Hindlimb muscle (tissue), 1 donor: ENCODE data around the gene PSMF1. TPM values are rescaled to one million over a fixed set of nuclear protein-coding genes. Genes with fewer than 3 reads are reported as not detected.
A peak's percentile ranks its signal among the peaks of the same experiment; 100 is the strongest.

Source experiments
- DNase-seq: peaks from one replicate; pipeline ENCODE4 v3.0.0-alpha.2; 2013
- polyA plus RNA-seq: library from polyadenylated mRNA; unstranded; fragments of 120-200 nt; gene quantifications from one replicate; pipeline ENCODE4 v1.2.1, GENCODE V29; 2013; ENCODE audit not compliant: insufficient read length

PSMF1 gene
- 116 TPM for polyA plus RNA-seq

DNA sequence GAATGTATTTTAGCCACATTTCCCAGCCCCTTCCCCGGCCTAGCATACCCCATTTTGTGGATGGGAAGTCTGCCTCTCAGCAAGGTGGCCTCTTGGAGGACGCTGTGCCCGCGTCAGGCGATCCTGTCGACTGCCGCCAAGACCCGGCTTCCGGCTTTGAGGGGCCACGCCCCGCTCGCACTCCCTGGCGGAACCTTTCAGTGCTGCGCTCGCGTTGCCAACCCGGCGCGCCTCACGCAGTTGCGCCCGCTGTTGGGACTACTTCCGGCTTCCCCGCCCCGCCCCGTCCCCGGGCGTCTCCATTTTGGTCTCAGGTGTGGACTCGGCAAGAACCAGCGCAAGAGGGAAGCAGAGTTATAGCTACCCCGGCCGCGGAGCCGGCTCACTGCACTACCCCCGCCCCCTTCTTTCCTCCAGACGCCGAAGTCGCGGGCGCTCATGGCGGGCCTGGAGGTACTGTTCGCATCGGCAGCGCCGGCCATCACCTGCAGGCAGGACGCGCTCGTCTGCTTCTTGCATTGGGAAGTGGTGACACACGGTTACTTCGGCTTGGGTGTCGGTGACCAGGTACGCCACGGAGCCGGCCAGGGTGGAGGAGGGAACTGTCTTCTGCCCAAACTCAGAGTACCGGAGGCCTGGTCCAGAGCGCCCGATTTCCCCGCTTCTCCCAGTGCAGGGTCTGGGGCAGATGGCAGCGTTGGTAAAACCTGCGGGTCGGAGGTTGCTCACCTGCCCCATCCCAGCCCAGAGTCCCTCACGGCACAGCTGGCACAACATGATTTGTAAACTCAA, at the start of gene PSMF1:
TSS of gene PSMF1 (plus strand) at position 267 of the 792 bp plus-strand sequence. CDS start at position 439, 172 bp downstream.
- DNase-seq: peak; percentile 95

DNA sequence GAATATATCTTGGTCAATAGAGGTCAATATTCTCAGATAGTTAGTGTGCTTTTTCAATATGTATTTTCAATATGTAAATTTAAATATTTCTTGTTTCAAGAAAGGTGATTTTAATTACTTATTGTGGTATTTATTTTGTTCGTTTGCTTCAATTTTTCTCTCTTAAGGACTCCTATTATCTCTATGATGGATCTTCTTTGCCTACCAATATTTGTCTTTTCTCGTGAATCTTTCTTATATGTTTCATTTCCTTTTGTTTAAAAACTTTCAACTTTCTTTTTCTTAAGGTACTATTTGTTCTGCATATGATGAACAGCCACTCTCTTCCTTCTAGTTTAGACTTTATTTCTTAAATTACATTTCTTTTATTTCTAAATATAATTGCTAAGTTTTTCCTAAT, 46.1 kb upstream of the PSMF1 start:
- DNase-seq: no peak

DNA sequence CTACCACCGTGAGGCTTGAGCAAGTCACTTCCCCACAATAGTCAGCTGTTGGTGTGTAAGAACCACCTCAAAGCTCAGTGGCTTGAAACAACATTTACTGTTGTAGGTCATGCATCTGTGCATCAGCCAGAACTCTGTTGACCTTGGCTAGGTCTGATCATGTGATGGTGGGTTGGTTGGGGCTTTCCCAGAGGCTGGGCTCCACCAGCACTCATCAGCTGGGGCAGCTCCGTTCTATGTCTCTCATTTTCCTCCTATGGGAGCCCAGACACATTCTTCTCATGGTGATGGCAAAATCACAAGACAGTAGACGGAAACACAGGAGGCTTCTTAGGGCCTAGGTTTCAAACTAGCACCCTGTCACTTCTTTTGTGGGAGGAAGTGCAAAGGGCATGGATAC, 42.8 kb upstream of the PSMF1 start:
- no peak for DNase-seq

DNA sequence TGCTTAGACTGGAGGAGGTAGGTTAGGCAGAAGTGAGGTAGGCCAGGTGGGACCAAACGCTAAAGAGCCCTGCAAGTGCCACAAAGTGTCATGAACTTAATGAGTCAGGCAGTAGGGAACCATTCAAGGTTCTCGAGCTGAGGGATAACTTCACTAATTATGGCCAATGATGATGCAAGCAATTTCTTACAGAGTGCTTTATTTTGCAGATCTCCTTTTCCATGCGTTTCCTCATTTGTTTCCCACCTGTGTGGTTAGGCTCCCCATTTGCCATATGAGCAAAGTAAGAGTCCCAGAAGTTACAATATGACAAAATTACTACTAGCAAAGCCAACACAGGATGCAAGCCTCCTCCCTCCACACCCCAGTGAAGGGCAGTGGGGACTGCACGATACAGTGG, 36.5 kb upstream of the PSMF1 start:
- DNase-seq: no peak

DNA sequence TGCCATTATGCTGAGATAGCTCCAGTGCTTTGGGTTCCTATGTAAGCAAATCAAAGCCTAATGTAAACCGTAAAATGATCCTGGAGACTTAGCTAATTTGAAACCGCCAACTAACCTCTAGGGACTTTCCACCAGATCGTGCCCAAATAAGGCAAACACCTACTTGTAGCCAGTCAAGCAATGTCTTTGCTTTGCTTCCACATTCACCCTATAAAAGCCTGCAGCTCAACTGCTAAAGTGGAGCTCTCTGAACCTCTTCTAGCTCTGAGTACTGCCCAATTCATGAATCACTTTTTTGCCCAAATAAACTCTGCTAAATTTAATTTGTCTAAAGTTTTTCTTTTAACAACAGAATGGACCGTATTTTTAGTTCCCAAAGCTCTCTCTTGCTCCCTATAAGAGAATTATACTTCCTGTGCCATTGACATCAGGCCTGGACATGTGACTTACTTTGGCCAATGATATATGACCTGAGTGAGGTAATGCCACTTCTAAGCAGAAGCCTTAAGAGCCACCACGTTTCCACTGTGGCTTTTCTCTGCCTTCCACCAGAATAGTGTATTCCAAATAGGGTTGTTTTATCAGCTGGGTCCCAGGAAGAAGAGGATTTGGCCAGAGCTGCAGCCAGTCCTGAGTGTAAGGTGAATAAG, 34.8 kb upstream of the PSMF1 start:
- DNase-seq: no peak

DNA sequence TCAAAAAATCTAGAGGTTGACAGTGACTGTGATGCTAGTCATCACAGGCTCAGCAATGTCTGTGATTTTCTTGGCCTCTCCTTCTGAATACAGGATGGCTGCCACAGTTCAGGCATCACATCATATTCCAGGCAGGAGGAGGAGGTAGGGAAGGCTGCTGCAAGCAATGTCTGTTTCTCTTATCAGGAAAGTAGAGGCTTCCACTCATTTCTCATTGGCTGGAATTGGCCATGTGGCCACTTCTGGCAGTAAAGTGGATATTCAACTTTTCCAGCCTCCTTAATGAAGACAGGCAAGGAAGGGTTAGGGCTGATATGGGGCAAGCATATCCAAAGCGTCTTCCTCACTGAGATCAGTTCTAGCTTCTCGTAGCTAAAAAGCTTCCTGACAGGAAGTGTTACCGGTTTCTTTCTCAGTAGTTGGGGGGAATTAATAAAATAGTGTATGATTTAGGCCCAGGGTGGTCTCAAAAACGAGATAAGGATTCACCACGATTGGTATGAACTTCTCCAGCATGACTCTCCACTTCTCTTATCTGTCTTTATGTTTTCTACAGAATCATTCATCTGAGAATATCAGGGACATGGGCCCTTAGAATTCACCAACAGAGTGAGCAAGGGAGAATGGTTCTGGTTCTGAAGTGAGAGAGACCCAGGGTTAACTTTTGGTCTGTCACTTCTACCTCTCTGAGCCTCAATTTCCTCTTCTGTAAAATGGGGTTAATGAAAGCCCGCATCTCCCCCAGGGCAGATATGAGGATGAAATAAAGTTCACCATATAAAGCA, 32.7 kb upstream of the PSMF1 start:
- DNase-seq: no peak

- no peak for DNase-seq
Observed at GRCh38 chr20:1086277-1087213, 31.9 kb upstream of the PSMF1 start.

GRCh38 chr20:1087311-1087905, 31.0 kb upstream of the PSMF1 start:
- DNase-seq: no peak

DNA sequence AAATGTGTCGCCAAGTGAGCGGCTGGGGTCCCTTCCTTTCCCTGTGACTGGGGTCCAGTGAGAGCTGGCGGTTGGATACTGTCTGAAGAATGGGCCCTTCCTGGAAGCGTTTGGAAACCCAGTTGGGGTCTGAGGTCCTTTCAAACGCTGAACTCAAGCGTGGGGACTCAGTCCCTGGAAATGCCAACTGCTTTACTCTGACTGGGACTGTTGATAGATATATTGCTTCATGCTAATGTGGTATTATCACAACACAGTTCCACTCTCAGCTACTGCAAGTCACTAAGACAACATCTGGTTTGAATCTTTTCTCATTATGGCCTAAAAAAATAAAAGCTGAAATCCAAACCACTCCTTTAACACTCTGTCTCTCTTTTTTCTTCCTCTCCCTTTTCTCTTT, 23.7 kb upstream of the PSMF1 start:
- no peak for DNase-seq

GRCh38 chr20:1101533-1101932, 16.9 kb upstream of the PSMF1 start:
- DNase-seq: no peak

- DNase-seq: no peak
Observed at GRCh38 chr20:1102016-1102415, 16.4 kb upstream of the PSMF1 start.

DNA sequence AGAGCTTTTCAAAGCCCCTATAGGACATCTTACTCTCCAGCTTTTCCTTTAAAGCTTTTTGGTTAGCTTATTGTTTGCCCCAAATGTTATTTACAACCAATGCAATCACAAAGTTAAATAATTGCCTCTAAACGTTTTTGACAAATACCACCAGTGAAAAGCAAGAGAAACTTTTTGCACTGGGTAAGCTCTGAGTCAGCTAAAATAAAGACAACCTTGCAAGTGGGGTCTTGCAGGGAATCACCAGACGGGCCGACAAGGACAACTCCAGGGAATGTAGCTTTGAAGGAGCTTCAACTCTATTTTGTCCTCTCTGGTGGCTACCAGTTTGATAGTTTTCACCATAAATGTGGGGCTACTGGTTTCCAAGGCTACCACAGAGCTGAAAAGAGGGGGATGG, 14.7 kb upstream of the PSMF1 start:
- no peak for DNase-seq

DNA sequence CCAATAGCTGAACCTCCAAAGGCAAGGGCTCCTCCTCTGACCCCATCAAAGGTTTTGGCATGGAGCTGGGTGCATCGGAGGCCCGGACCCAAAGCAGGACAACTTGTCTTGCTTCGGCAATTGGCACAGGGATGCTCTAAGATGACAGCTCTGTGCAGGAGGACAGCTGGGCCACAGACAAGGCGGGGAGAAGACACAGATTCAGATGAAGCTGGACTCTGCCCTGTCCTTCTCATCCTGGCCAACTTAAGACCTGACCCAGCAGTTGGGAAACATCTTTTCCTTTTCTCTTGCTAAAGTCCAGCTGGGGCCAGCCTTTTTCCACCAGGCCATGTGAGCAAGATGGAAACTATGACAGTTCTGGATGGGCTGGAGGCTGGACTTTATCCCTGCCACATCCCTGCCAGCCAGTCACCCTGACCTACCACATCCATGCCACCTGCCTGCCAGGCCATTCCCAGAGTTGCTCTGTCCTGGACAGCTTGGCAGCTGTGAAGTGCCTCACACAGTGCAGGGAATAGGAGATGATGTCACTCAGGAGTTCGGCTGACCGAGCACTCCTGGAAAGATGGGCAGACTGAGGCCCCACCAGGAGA, 12.7 kb upstream of the PSMF1 start:
- DNase-seq: no peak

DNA sequence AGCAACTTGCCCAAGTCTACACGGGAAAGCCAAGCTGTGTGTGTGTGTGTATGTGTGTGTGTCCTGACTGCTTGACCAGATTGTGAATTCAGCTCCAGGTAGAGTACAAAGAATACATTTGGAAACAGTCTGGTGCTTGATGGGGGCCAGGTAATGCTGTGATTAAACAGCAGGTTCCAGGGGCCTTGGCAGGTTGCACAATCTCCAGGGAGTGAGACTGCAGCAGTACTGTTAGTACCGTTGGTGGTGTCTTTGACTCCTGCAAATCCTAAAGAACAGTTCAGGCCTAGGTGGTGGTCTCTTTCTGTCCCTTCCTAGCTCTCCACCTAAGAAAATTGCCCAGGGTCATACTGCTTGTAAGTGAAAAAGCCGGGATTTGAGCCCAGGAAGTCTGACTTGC, 11.2 kb upstream of the PSMF1 start:
- no peak for DNase-seq

- no peak for DNase-seq
Observed at GRCh38 chr20:1108437-1108920, 9.9 kb upstream of the PSMF1 start.

DNA sequence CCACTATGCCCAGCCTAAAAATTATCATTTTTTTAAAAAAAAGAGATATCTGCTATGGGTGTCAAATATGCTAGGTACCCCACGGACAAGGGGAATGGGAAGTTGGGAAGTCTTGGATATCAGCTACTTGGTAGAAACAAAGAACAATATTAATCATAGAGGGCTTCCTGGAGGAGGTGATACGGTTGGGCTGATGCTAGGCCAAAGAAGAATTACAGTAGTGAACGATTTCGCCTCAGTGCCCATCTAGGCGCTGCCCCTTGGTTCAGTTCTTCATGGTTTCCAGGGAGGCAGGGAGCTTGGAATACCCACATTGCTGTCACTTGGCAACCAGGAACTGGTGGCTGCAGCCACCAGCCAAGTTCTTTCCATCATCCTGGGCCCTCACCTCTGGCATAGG, 5.5 kb upstream of the PSMF1 start:
- DNase-seq: no peak

- DNase-seq: no peak
Observed at GRCh38 chr20:1118004-1118335, 432 bp upstream of the PSMF1 start.

GRCh38 chr20:1119128-1119505, 715 bp downstream of the PSMF1 start:
- DNase-seq: no peak

DNA sequence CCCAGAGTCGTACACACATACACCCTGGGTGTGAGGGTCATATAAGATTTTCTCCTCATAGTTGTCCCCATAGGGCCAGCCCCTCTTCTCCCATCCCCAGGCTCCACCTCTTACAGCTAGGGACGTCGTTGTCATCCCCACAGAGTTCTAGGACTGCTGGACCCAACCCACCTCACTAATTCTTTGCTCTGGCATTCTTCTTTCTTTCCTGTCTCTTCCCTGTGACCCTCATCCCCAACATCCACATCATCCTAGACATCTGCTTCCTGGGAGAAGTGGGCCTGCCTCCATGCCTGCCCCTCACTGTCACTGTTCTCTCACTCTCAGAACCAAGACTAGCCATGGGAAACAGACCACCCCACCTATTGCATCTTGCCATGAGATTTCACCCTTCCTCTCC, 1.1 kb downstream of the PSMF1 start:
- DNase-seq: no peak

DNA sequence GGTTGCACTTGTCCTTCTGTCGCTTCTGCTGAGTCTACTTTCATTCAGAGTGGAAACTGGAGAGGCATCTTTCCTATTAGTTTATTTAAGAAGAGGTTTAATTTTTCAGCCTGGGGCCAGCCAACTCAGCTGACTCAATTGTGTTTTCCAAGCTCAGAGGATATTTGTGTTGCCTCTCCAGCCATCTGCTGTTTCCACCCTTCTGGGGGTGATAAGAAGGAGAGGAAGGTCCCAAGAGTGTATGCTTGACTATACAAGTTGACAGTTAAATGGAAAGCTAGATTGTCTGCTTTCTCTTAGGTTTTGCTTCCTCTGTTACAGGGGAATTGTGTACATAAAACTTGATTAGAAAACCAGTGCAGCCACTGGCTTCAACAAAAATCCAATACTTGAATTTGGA, 3.0 kb downstream of the PSMF1 start:
- DNase-seq: no peak
